HG03196 (cell line): ENCODE data around the gene LRRFIP1.

Experiments used
- ATAC-seq: cut with Tn5 transposase; IDR thresholded peaks from one replicate; pipeline ENCODE4 v1.9.1; 2021; ENCODE audit not compliant: unreplicated experiment

The LRRFIP1 gene

DNA sequence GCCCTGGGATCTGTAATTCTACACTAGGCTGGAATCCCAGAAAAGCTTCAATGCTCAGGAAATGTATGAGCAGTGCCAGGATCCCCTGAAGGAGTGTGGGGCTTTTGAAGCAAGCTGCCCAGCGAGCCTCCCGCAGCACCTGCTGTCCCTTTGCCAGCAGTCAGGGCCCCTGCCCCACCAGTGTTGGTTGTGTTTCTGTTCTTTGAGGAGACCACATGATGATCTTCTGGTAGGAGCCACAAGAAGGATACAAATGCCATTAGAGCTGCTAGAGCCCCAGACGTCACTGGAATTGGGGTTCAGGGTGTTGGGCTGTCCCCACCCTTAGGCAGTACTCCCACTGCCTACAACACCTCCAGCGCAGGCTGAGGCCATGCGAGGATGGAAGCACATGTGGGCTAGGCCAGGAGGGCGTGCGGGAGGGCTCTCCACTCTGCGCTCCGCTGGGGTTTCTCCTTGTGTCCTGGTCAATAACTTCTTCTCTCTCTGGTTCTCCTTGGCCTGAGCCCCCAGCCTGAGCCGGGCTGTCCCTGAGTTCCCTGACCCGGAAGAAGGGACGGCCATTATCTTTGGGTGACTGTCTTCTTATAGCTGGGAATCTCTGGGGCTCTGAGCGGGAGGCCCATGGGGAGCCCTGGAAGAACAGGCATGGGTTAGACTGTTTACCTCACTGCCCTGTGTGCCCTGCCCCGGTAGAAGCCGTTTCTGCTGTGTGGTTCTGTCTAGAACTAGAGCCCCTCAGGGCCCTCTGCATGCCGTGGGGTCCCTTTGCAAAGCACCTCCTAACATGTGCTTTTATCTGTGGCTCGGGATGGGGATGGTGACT is 73.9 kb downstream of the LRRFIP1 start:
- no peak for ATAC-seq

DNA sequence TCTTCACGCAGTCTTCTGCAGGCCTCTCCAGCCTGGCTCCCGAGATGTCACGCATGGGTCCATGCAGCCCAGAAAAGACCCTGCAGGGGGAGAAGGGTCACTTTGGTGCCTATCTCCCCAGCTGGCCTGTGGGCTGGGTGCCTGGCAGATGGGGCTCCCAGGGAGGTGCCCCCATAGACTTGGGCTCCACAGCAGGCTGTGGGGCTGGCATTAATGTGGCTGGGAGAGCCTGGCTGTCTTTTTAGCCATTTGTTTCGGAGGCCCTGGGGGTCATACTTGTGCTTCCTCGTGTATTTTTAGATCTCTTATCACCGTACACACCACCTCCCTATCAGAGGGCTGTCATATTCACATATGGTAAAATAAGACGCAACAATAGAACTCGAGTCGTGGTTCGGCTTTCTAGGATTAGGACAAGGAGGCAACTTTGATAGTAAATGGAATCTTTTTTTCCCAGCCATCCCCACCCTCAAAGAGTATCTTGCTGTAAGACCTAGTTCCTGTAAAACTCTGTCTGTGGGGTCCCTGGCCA is 74.5 kb downstream of the LRRFIP1 start:
- no peak for ATAC-seq

DNA sequence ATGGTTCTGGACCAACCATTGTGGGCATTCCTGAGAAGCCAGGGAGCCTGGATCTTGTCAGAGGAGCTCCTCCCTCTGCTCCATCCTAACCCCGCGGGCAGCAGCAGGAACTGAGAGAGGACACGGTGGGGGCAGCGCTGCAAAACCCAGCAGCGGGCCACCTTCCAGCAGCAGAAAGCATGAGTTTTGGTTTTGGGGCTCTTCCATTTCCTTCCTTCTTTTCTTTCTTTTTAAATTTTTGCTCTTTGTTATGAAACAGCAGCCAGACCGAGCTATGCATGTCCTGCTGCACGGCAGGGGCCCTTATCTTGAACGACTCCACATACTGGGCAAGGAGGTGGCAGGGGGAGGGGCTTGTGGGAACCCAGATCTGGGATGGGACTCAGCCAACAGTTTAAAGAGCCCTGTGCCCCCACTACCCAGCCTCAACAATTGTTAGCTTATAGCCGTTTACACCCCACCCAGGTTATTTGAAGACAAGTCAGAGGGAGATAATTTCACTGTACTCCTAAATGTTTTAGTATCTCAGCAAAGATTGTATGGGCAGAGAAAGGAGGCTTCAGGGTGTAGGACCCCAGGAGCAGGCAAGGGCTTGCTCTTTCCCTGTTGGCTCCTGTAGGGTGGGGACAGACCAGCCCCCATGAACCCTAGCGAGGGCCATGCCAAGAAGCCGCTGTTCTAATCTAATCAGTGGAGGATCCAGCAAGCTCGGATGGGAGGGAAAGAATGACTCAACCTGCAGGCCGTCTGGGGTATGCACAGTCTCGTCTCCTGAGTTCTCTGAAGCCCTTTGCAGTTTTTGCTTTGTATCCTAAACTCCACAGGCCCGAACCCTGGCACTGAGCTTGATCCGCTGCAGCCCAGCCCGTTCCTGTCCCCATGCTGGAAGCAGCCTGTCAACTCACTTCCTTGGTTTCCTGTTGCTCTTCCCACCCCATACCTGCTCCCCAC is 75.3 kb downstream of the LRRFIP1 start:
- no peak for ATAC-seq

DNA sequence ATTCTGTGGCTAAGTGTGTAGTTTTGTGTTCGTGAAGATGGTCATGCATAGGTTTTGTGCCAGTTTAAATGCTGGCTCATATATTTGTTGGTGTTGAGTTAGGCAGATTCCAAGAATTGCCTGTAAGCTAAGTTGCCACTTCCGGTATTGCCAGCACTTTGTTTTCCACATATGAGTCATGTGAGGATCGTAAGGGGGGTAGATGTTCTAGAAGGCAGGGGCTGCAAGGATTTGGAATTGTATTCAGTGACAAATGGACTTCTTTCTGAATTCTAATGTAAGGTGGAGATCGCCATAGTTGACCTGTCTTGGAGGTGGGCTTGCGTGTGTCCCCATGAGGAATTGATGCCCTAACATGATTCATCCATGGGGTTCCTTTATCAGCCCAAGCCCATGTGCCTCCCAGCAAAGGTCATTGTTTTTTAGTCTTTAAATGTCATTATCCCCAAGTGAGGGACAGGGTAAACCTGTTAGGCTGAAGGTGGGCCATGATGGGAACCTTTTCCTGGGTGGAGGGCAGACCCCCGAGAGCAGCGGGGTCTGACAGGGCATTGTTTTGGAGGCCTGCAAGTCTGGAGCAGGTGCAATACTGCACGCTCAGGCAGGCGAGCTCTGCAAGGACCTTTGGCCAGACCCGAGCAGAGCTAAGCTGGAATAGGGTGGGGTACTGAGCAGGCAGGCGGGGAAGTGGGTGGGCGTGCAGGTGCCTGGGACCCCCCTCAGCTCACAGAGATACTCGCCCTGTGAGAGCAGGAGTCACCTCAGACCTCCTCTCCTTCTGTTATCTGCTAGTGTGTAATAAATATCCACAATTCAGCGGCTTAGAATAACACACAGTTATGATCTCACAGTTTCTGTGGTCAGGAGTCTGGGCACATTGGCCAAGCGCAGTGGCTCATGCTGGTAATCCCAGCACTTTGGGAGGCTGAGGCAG is 77.4 kb downstream of the LRRFIP1 start:
- no peak for ATAC-seq

DNA sequence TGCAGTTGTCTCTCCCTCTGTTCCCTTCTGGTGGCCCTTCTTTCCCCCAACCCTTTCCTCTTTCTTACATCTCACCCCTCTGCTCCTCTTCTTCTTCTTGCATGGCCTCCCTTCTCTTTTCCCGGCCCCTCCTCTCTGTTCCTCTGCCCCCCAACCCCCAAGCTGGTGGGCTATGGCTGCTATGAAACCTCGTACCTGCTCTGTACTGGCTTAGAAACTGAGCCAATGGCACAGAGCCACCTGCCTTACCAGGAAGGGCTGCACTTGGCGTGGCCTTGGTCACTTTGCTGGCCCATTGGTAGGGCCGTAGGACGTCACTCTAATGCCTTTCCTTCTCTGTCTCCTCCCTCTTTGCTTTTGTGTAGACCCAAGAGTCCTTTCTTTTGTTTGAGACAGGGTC is 78.9 kb downstream of the LRRFIP1 start:
- no peak for ATAC-seq

DNA sequence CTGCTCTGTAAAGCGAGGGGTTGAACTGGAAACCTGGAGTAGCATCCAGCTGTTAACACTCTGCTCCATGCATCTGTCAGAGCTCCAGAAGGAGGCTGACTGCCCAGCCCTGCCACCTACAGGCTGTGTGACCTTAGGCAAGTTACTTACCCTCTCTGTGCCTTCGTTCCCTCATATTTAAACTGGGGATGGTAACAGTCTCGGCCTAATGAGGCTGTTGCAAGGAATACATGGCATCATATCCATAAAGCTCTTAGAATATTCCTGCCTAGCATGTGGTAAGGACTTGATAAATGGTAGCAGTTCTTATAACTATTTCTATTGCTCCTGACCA is 80.6 kb downstream of the LRRFIP1 start:
- no peak for ATAC-seq

DNA sequence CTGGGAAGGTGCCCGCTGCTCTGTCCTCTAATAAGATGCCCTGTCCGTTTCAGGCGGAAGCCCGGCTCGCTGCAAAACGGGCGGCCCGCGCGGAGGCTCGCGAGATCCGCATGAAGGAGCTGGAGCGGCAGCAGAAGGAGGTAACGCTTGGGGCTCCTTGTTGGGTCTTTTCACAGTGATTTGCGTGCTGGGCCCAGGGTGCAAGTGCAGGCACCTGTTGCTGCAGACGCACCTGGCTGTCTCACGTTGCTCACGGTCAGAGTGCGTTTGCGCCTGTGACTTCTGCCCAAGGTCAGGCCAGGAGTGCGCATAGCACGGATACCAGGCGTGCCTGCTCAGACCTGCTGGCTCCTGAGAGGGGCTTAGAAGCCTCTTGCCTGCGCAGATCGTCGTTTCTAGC is 81.1 kb downstream of the LRRFIP1 start:
- ATAC-seq: no peak

DNA sequence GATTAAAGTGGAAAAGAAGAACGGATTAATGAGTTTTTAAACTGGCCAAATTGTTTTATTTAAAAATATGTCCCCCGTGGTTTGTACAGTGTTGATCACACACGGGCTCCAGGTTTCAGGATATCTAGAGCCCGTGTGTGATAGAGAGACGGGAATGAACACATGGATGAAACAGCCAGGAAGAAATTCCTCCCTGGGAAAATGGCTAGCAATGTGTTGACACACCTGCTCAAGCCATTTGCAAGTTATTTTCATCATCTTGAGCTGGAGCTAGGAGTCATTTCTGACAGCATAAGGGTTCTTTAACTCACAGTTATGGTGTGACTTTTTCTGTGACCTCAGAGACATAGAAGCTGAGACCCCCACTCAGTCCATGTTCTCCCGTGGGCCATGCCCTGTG is 81.6 kb downstream of the LRRFIP1 start:
- no peak for ATAC-seq

DNA sequence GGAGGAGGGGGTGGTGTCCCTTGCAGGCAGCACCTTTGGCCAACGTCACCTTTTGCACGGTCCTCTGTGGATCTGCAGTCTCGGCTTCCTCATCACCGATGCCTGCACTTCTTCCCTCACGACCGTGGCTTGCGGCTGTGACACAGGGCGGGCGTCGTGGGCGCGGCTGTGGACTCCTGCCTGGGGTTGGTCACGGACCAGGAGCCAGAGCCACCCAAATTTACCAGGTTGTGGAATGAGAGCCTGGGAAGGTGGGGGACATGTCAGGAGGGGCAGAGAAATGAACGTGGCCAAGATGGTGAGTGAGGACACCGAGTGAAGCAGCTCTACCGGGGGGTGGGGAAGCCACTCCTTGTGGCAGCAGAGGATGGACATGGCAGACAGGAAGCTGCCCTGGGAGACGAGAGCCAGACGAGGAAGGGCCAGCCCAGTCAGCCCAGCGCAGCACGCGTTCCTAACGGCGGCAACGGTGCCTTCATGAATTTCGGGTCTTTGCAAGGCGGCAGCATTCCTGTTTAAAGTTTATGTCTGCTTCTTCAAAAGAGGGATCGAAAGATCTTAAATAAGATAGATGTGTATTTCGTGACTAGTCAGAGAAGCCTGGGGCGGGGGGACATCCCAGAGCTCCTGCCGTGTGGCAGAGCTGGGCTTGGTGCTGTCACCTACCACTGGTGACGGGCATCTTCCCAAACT is 84.2 kb downstream of the LRRFIP1 start:
- ATAC-seq: no peak

DNA sequence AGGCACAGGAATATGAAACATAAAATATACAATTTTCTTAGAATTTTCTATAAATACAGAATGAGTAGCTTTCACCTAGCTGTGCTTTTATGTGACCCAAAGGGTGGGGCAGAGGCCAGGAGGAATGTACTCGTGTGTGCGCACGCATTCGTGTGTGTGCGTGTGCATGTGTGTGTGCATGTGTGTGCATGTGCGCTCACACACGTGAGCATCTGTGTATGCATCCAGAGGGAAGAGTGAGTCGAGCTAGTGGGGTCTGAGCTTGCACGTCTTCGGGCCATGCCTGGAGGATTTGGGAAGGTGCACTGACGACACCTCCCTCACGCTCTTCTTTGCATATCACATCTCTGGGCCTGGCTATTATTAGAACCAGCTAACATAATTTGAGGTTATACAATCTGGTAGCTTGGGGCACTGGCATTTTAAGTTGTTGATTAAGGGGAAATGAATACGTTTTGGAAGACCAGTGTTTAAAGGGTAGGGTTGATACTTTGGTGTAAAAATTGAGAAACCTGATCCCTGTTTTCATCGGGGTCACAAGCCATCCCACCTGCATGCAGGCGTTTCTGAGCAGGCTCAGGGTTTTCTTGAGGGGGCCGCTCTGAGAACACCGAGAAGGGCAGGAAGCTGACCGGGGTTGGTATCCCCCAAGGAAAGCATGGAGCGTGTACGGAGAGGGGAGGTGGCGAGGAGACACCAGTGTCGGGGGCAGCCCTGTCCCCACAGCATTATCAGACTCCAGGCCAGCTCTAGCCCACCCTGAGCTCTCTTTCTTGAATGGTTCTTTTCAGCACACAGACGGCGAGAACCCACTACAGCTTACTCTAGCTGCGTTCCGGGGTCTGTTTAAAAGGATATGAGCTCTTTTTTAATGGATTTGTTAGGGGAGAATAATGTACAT is 85.3 kb downstream of the LRRFIP1 start:
- ATAC-seq: no peak

DNA sequence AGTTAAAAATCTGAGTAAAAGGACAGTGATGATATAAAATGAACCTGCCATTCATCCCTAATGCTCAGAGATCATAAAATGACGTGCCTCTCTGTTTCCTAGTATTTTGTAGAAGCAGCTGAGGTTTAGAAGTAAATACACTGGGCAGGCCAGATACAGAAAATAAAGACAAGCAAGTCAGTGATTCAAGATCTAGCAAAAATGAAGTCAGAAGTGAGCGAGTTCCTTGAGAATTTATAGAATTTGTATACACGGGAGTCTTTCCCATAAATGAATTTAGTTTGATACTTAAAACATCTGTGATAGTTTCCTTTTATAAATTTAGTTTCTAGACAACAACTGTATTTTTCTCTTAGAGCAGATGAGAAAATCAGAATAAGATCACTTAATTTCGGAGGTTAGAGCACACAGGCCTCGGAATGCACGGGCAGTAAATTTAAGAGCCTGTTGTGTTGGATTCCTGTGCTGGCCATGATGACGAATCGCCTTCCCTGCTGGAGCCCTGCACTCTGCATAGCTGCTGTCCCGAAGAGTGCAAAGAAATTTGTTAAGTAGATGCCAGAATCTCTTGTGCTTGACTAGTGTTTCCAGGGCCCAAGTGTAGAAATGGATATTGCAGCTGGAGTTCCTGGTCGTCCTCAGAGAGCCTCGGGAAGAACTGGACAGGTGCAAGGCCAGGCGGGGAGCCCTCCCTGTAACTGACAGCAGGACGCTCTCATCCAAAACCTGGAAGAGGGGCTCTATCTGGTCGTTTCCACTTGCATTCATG is 87.5 kb downstream of the LRRFIP1 start:
- no peak for ATAC-seq

DNA sequence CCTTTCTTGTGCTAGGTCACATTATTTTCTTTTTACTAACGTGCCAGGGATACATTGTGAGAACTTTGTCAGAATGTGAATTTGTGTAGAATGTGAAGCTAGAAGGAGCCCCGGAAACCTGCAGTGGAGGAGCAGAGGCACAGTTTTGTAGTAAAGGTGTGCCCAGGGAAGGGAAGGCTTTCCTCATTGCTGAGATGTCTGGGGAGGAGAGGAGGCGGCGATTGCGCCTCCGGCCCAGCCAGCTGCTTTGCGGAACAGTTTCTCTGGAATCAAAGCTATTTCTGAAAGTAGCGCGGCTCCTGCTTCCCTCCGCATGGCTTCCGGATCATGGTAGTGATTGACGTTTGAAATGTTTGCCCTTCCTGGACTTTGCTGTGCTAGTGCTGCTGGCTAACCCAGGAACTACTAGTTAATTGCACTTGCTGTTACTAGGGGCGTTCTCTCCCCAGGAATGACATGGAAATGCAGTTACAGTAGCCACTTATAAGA is 88.1 kb downstream of the LRRFIP1 start:
- no peak for ATAC-seq

DNA sequence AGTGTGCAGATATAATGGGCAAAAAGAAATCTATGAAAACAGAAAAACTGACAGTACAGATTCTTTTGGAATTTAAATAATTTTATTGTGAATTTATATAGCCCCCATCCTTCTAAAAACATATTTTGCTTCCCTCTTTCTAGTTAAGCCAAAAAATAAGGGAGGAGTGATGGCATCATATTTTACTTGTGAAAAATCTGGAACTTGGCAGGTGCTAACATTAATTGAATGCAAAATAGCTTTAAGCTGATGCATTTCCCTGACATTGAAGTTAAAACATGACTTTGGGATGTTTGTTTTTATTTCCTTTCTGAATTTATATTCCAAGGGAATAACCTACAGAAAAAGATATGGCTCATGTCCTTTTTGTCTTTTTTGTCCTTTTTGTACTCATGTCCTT is 88.6 kb downstream of the LRRFIP1 start:
- no peak for ATAC-seq

DNA sequence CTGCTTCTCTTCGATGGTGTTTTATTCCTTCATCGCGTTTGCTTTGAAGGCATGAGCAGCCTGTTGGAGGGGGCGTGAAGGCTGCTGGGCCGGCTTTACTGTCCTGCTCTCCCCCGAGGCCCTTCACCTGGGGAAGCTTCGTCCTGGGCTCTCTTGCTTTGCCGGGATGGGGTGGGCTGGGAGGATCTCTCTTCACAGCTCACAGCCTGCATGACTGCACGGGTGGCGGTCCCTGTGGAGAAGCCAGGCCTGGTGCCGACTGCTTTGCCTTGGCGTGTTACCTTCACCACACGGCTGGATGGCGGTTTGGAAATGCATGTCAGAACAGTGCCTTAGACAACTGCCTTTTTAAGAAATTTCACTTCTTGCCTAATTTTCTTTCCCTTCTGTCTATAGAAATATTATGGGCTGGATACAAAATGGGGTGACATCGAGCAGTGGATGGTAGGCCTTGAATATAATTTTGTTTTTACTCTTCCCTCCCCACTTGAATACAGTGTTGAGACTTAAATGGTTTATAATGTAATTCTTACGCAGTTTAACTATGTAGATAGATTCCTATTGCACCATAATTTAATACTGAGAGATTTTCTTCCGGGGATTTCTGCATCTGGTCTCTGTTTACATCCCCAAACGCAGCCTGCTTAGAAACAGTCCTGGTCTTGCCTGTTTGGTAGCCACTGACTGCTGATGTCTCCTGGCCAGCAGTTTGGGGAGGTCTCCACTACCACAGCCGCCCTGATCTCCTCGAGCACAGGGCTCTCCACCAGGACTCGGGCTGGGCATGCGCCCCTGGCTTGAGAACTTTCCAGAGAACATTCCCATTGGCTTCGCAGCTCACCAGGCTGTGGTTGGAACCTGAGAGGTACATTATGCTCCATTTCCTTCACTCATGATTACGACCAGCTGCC is 90.2 kb downstream of the LRRFIP1 start:
- ATAC-seq: no peak

DNA sequence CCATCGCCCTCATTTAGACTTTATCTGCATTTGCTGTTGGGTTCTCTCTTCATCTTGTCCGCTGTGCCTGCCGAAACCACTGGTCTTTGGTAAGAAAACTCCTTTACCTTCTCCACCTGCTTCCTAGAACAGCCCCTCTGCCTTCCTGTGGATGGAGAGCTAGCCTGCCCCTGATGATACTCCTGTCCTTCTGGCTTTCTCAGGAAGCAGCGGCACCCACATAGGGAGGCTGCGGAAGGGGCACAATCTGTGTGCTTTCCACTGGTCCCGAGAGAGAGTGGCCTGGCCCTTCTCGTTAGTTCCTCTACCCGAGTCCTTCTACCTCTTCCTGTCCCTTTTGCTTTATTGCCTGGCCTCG is 90.9 kb downstream of the LRRFIP1 start:
- no peak for ATAC-seq

DNA sequence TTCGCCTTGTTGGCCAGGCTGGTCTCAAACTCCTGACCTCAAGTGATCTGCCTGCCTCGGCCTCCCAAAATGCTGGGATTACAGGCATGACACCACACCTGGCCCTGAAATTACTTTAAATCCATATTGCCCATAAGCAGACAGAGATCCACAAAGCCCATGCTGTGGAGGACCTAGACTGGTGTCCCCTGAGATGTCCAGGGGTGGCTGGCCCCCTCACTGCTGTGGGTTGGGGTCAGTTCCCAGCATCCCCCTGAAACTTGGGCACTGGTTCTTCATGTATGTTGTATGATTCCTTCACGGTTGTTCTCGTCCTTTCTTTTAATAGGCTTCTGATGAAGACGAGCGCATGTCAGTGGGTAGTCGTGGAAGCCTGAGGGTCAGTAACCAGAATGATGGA is 93.1 kb downstream of the LRRFIP1 start:
- no peak for ATAC-seq

DNA sequence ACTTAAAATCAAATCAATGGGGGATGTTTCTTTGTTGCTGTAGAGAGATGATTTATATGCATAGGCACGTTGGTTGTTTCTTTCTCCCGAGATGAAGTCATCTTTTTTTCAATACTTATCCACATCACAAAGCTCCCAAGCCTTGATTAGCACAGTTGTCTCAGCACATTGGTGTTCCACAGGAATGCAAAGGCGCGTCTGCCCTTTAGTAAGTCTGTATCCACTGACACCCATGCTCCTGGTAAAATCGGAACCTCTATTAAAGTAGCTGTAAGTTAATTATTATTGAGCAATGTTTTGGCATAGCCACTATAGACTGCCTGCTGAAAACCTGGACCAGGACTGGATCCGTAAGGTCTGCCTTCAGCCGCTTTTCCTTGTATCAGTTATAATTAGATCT is 93.6 kb downstream of the LRRFIP1 start:
- ATAC-seq: no peak
